Neural cell (in vitro differentiated cells): ENCODE data around the gene MAPRE3. TPM values are rescaled to one million over a fixed set of nuclear protein-coding genes. Genes with fewer than 3 reads are reported as not detected.

Experiments used
- H2AFZ ChIP-seq: fragments of 200-600, 300-800 bp; sonication (generic), shearing (Covaris generic); 2 replicates; pipeline ENCODE4 v1.6.0; 2014; ENCODE audit warnings: low read depth, mild to moderate bottlenecking, antibody characterized with exemption, low read length, moderate library complexity
- H3F3A ChIP-seq: fragments of 200-600 bp; shearing (Covaris generic); 2 replicates; pipeline ENCODE4 v1.6.1; 2016; ENCODE audit warnings: mild to moderate bottlenecking, moderate library complexity, mixed read lengths, antibody characterized with exemption, low read length; ENCODE audit not compliant: insufficient read depth, poor library complexity, severe bottlenecking
- H3K27ac ChIP-seq: fragments of 200-600, 300-800 bp; sonication (generic), shearing (Covaris generic); 2 replicates; pipeline ENCODE4 v1.5.1; 2014; ENCODE audit warnings: mild to moderate bottlenecking, low read length, moderate library complexity
- H3K27me3 ChIP-seq: fragments of 300-800, 200-600 bp; sonication (generic), shearing (Covaris generic); 2 replicates; pipeline ENCODE4 v1.6.0; 2014; ENCODE audit warnings: mild to moderate bottlenecking, low read depth, low read length, moderate library complexity; ENCODE audit not compliant: insufficient read depth
- H3K36me3 ChIP-seq: fragments of 300-800, 200-600 bp; sonication (generic), shearing (Covaris generic); 2 replicates; pipeline ENCODE4 v1.5.1; 2014; ENCODE audit warnings: mild to moderate bottlenecking, antibody characterized with exemption, low read length, moderate library complexity; ENCODE audit not compliant: insufficient read depth
- H3K4me2 ChIP-seq: fragments of 300-800, 200-600 bp; sonication (generic), shearing (Covaris generic); 2 replicates; pipeline ENCODE4 v1.6.0; 2014; ENCODE audit warnings: mild to moderate bottlenecking, low read length
- H3K4me3 ChIP-seq: fragments of 300-800, 200-600 bp; sonication (generic), shearing (Covaris generic); 2 replicates; pipeline ENCODE4 v1.5.1; 2014; ENCODE audit warnings: mild to moderate bottlenecking, low read length, moderate library complexity
- H3K79me2 ChIP-seq: fragments of 200-600 bp; shearing (Covaris generic); replicated peaks from 2 replicates; pipeline ENCODE4 v1.6.0; 2014; ENCODE audit warnings: mild to moderate bottlenecking, low read length, moderate library complexity; ENCODE audit not compliant: insufficient read depth
- H3K9ac ChIP-seq: fragments of 300-800, 200-600 bp; sonication (generic), shearing (Covaris generic); 2 replicates; pipeline ENCODE4 v1.6.1; 2016; ENCODE audit warnings: mild to moderate bottlenecking, low read length, mixed read lengths
- H3K9me2 ChIP-seq: fragments of 200-600 bp; shearing (Covaris generic); 2 replicates; pipeline ENCODE4 v1.6.1; 2016; ENCODE audit warnings: mild to moderate bottlenecking, low read length, mixed read lengths; ENCODE audit not compliant: insufficient read depth
- H3K9me3 ChIP-seq: fragments of 200-600, 300-800 bp; sonication (generic), shearing (Covaris generic); 2 replicates; pipeline ENCODE4 v1.6.1; 2016; ENCODE audit warnings: mild to moderate bottlenecking, mixed run types, low read length, moderate library complexity, mixed read lengths
- H4K20me1 ChIP-seq: fragments of 200-600 bp; shearing (Covaris generic); 2 replicates; pipeline ENCODE4 v1.6.1; 2016; ENCODE audit warnings: mild to moderate bottlenecking, mixed run types; ENCODE audit not compliant: insufficient read depth
- CTCF ChIP-seq: fragments of 450-650 bp; IDR thresholded peaks from 2 replicates; pipeline ENCODE4 v1.5.1; 2014; ENCODE audit warnings: antibody characterized with exemption, mild to moderate bottlenecking, moderate library complexity; ENCODE audit not compliant: poor library complexity, severe bottlenecking
- EP300 ChIP-seq: fragments of 450-650 bp; conservative IDR thresholded peaks from 2 replicates; pipeline ENCODE4 v1.6.1; 2014; ENCODE audit warnings: antibody characterized with exemption, mild to moderate bottlenecking, moderate library complexity; ENCODE audit not compliant: poor library complexity, severe bottlenecking
- EZH2 ChIP-seq: fragments of 200-600, 300-800 bp; shearing (Covaris generic), sonication (generic); IDR thresholded peaks from 2 replicates; pipeline ENCODE4 v1.6.1; 2014; ENCODE audit warnings: antibody characterized with exemption, low read length, borderline replicate concordance, mild to moderate bottlenecking; ENCODE audit not compliant: insufficient read depth, poor library complexity, severe bottlenecking
- MXI1 ChIP-seq: fragments of 450-650 bp; conservative IDR thresholded peaks from 2 replicates; pipeline ENCODE4 v1.6.1; 2014; ENCODE audit warnings: antibody characterized with exemption, mild to moderate bottlenecking; ENCODE audit not compliant: poor library complexity, severe bottlenecking
- POLR2AphosphoS5 ChIP-seq: IDR thresholded peaks from 2 replicates; pipeline ENCODE4 v1.6.1; 2012
- RAD21 ChIP-seq: fragments of 450-650 bp; conservative IDR thresholded peaks from 2 replicates; pipeline ENCODE4 v1.6.1; 2014; ENCODE audit warnings: antibody characterized with exemption, mild to moderate bottlenecking, moderate library complexity
- REST ChIP-seq: IDR thresholded peaks from 2 replicates; pipeline ENCODE4 v1.6.1; 2012; ENCODE audit warnings: borderline replicate concordance
- SMC3 ChIP-seq: fragments of 450-650 bp; conservative IDR thresholded peaks from 2 replicates; pipeline ENCODE4 v1.6.1; 2014; ENCODE audit warnings: antibody characterized with exemption, mild to moderate bottlenecking, moderate library complexity; ENCODE audit not compliant: poor library complexity
- TAF1 ChIP-seq: IDR thresholded peaks from 2 replicates; pipeline ENCODE4 v1.6.1; 2012; ENCODE audit warnings: low read depth
- polyA plus RNA-seq: library from polyadenylated mRNA; depleted of rRNA; stranded (reverse); fragments of >200 nt; gene quantifications from 2 replicates; pipeline ENCODE4 v1.2.3, GENCODE V29; 2014

Gene MAPRE3
- polyA plus RNA-seq, 1 donor from 2014 or later: 69.2 TPM

GRCh38 chr2:26964446-26965130 is 5.8 kb upstream of the MAPRE3 start:
- Histone ChIP-seq H2AFZ (no peak overlapping the region), H3K9ac (no peak overlapping the region), H3F3A (no peaks in the 10 kb centered on the region), H3K4me2 (no peak overlapping the region), H3K79me2 (no peaks in the 10 kb centered on the region), H3K4me3 (no peak overlapping the region), H4K20me1 (no peaks in the 10 kb centered on the region), H3K9me2 (no peaks in the 10 kb centered on the region), H3K9me3 (no peaks in the 10 kb centered on the region), H3K27ac (no peak overlapping the region), H3K27me3 (no peaks in the 10 kb centered on the region), H3K36me3 (no peaks in the 10 kb centered on the region)
- TF ChIP-seq RAD21: no peak

GRCh38 chr2:26968001-26968400 is 2.4 kb upstream of the MAPRE3 start:
- peaks cover 22% of the 10 kb centered on the region for H3K79me2 ChIP-seq
- H3K27me3 ChIP-seq: no peaks in the 10 kb centered on the region
- no peak overlapping the region for H2AFZ ChIP-seq
- H3K9me3 ChIP-seq: no peaks in the 10 kb centered on the region
- peaks cover 5% of the 10 kb centered on the region for H4K20me1 ChIP-seq
- H3F3A ChIP-seq: no peaks in the 10 kb centered on the region
- no peak overlapping the region for H3K4me2 ChIP-seq
- H3K9me2 ChIP-seq: no peaks in the 10 kb centered on the region
- no peaks in the 10 kb centered on the region for H3K36me3 ChIP-seq
- no peak overlapping the region for H3K27ac ChIP-seq
- no peak overlapping the region for H3K9ac ChIP-seq
- no peak overlapping the region for H3K4me3 ChIP-seq
- no peak for TF ChIP-seq EZH2
- TF ChIP-seq MXI1: no peak

GRCh38 chr2:26969077-26969844 is 1.2 kb upstream of the MAPRE3 start:
- Histone ChIP-seq H3K27me3 (no peaks in the 10 kb centered on the region), H2AFZ (no peak overlapping the region), H3K4me2 (no peak overlapping the region), H3K9ac (peak overlapping the region; percentile 56), H3K36me3 (no peaks in the 10 kb centered on the region), H3K79me2 (peaks cover 32% of the 10 kb centered on the region), H3K9me2 (no peaks in the 10 kb centered on the region), H3K9me3 (no peaks in the 10 kb centered on the region), H3K4me3 (peak overlapping the region; percentile 79), H4K20me1 (peaks cover 5% of the 10 kb centered on the region), H3F3A (no peaks in the 10 kb centered on the region), H3K27ac (peak overlapping the region; percentile 79)
- no peak for TF ChIP-seq CTCF
- TF ChIP-seq TAF1: no peak
- no peak for TF ChIP-seq EZH2
- no peak for TF ChIP-seq SMC3
- no peak for TF ChIP-seq REST
- no peak for TF ChIP-seq RAD21
- no peak for TF ChIP-seq POLR2AphosphoS5
- no peak for TF ChIP-seq EP300
- TF ChIP-seq MXI1: no peak
